Mesendoderm (in vitro differentiated cells): ENCODE measurements around the gene COL5A3. TPM values are rescaled to one million over a fixed set of nuclear protein-coding genes. Genes with fewer than 3 reads are reported as not detected.

Experiments
- DNase-seq: peaks from one replicate; pipeline ENCODE4 v3.0.0; 2013
- H2AK5ac ChIP-seq: 2 replicates; pipeline ENCODE4 v1.6.1; 2013; ENCODE audit warnings: low read length, inconsistent platforms
- H2BK120ac ChIP-seq: 2 replicates; pipeline ENCODE4 v1.6.1; 2013; ENCODE audit warnings: low read depth, mild to moderate bottlenecking, low read length, moderate library complexity, mixed read lengths
- H2BK15ac ChIP-seq: replicated peaks from 2 replicates; pipeline ENCODE4 v1.6.1; 2013; ENCODE audit warnings: low read depth, mild to moderate bottlenecking, moderate library complexity
- H2BK5ac ChIP-seq: 2 replicates; pipeline ENCODE4 v1.6.1; 2013; ENCODE audit warnings: low read length, inconsistent platforms
- H3K18ac ChIP-seq: 2 replicates; pipeline ENCODE4 v1.6.1; 2013; ENCODE audit warnings: mild to moderate bottlenecking, low read length, mixed read lengths
- H3K23ac ChIP-seq: one replicate; pipeline ENCODE4 v1.6.1; 2013; ENCODE audit warnings: low read length
- H3K27ac ChIP-seq: 2 replicates; pipeline ENCODE4 v1.5.1; 2013; ENCODE audit warnings: low read depth, mild to moderate bottlenecking, inconsistent platforms, low read length, moderate library complexity
- H3K27me3 ChIP-seq: 2 replicates; pipeline ENCODE4 v1.6.1; 2013; ENCODE audit warnings: low read length, control low read depth, mild to moderate bottlenecking, inconsistent platforms; ENCODE audit not compliant: insufficient read depth, poor library complexity
- H3K36me3 ChIP-seq: 2 replicates; pipeline ENCODE4 v1.6.1; 2013; ENCODE audit warnings: low read length, inconsistent platforms; ENCODE audit not compliant: control insufficient read depth, insufficient read depth
- H3K4ac ChIP-seq: one replicate; pipeline ENCODE4 v1.6.1; 2013; ENCODE audit warnings: low read depth, mild to moderate bottlenecking, low read length, moderate library complexity
- H3K4me1 ChIP-seq: 2 replicates; pipeline ENCODE4 v1.6.1; 2013; ENCODE audit warnings: low read depth, low read length, inconsistent platforms; ENCODE audit not compliant: control insufficient read depth
- H3K4me2 ChIP-seq: 2 replicates; pipeline ENCODE4 v1.6.1; 2013; ENCODE audit warnings: low read length
- H3K4me3 ChIP-seq: 2 replicates; pipeline ENCODE4 v1.5.1; 2013; ENCODE audit warnings: mild to moderate bottlenecking, low read length
- H3K56ac ChIP-seq: one replicate; pipeline ENCODE4 v1.6.1; 2013; ENCODE audit warnings: low read length
- H3K79me1 ChIP-seq: 2 replicates; pipeline ENCODE4 v1.6.1; 2013; ENCODE audit warnings: low read length, inconsistent platforms
- H3K79me2 ChIP-seq: 2 replicates; pipeline ENCODE4 v1.6.1; 2013; ENCODE audit warnings: mild to moderate bottlenecking, low read length; ENCODE audit not compliant: control insufficient read depth, insufficient read depth
- H3K9ac ChIP-seq: 2 replicates; pipeline ENCODE4 v1.6.1; 2013; ENCODE audit warnings: low read length, inconsistent platforms
- H4K5ac ChIP-seq: one replicate; pipeline ENCODE4 v1.6.1; 2013; ENCODE audit warnings: low read length
- H4K8ac ChIP-seq: one replicate; pipeline ENCODE4 v1.6.1; 2013; ENCODE audit warnings: low read depth, mild to moderate bottlenecking, control low read depth, low read length, moderate library complexity
- WGBS: extraction: QIAGEN DNeasy Blood & Tissue Kit; methylation state at CpG from one replicate; pipeline ENCODE4 v1.1.7; 2013; ENCODE audit warnings: low lambda C conversion rate, missing lambda C conversion rate; ENCODE audit not compliant: insufficient coverage; ENCODE audit errors: extremely low coverage; 5-methylcytosine and 5-hydroxymethylcytosine counted together
- small RNA-seq: library from polyadenylated mRNA; stranded (forward); fragments of <200 nt; extraction: miRNeasy Mini kit (QIAGEN cat#:217004); gene quantifications from one replicate; pipeline ENCODE3, GENCODE V24; 2013; ENCODE audit not compliant: insufficient read depth

Gene COL5A3

GRCh38 chr19:9913237-9914000 is 96.9 kb downstream of the COL5A3 start:
- no peaks in the 10 kb centered on the region for H3K27me3 ChIP-seq
- no peak overlapping the region for H2BK15ac ChIP-seq
- H3K79me1 ChIP-seq: peaks cover 7% of the 10 kb centered on the region
- no peaks in the 10 kb centered on the region for H3K36me3 ChIP-seq
- H4K8ac ChIP-seq: no peak overlapping the region
- H3K23ac ChIP-seq: no peak overlapping the region
- H2BK120ac ChIP-seq: no peak overlapping the region
- H4K5ac ChIP-seq: no peak overlapping the region
- no peak overlapping the region for H3K27ac ChIP-seq
- H3K4ac ChIP-seq: peak overlapping the region; percentile 84
- no CpG with 5 or more reads among the region's 95 CpGs for WGBS
- H3K18ac ChIP-seq: peak overlapping the region; percentile 91
- H3K79me2 ChIP-seq: peaks cover 5% of the 10 kb centered on the region
- peak overlapping the region; percentile 37 for H3K4me3 ChIP-seq
- peak overlapping the region; percentile 88 for H3K56ac ChIP-seq
- no peak overlapping the region for H2AK5ac ChIP-seq
- DNase-seq: no peak
- H2BK5ac ChIP-seq: no peak overlapping the region
- peak overlapping the region; percentile 86 for H3K4me2 ChIP-seq
- peak overlapping the region; percentile 69 for H3K9ac ChIP-seq
- H3K4me1 ChIP-seq: peaks cover 5% of the 10 kb centered on the region

GRCh38 chr19:9912551-9913236 is 97.6 kb downstream of the COL5A3 start:
- H3K23ac ChIP-seq: peak overlapping the region; percentile 45
- H4K8ac ChIP-seq: no peak overlapping the region

GRCh38 chr19:9911524-9912185 is 98.6 kb downstream of the COL5A3 start:
- no peak for DNase-seq
- Histone ChIP-seq H3K23ac (no peak overlapping the region), H3K27ac (no peak overlapping the region), H3K4me3 (no peak overlapping the region), H3K36me3 (no peaks in the 10 kb centered on the region), H3K4me1 (peaks cover 3% of the 10 kb centered on the region), H3K56ac (no peak overlapping the region), H3K4ac (no peak overlapping the region), H2BK120ac (no peak overlapping the region), H3K4me2 (no peak overlapping the region), H3K18ac (no peak overlapping the region), H2AK5ac (no peak overlapping the region), H4K8ac (no peak overlapping the region), H3K9ac (no peak overlapping the region), H3K27me3 (no peaks in the 10 kb centered on the region), H2BK5ac (no peak overlapping the region), H4K5ac (no peak overlapping the region), H3K79me1 (peaks cover 7% of the 10 kb centered on the region), H3K79me2 (peaks cover 5% of the 10 kb centered on the region), H2BK15ac (no peak overlapping the region)
- WGBS: 100% methylated on average over 1 of the region's 6 CpGs

More at GRCh38 chr19:9912551-9913236, 97.6 kb downstream of the COL5A3 start:
- no CpG with 5 or more reads among the region's 24 CpGs for WGBS
- H3K56ac ChIP-seq: peak overlapping the region; percentile 88
- H3K18ac ChIP-seq: peak overlapping the region; percentile 91
- H3K79me2 ChIP-seq: peaks cover 5% of the 10 kb centered on the region
- peaks cover 7% of the 10 kb centered on the region for H3K79me1 ChIP-seq
- no peak overlapping the region for H3K4ac ChIP-seq
- no peak for DNase-seq
- no peak overlapping the region for H2AK5ac ChIP-seq
- no peak overlapping the region for H4K5ac ChIP-seq
- no peaks in the 10 kb centered on the region for H3K27me3 ChIP-seq
- H2BK120ac ChIP-seq: no peak overlapping the region
- H3K4me3 ChIP-seq: peak overlapping the region; percentile 30
- H3K4me1 ChIP-seq: peaks cover 5% of the 10 kb centered on the region
- H3K9ac ChIP-seq: peak overlapping the region; percentile 69
- H3K4me2 ChIP-seq: peak overlapping the region; percentile 86
- H2BK15ac ChIP-seq: no peak overlapping the region
- H3K27ac ChIP-seq: no peak overlapping the region
- H2BK5ac ChIP-seq: no peak overlapping the region
- H3K36me3 ChIP-seq: no peaks in the 10 kb centered on the region

- H2BK120ac ChIP-seq: no peak overlapping the region
- no peak overlapping the region for H3K27ac ChIP-seq
- H3K23ac ChIP-seq: no peak overlapping the region
- no peak overlapping the region for H2BK15ac ChIP-seq
- no peak overlapping the region for H3K4ac ChIP-seq
- no peak overlapping the region for H2AK5ac ChIP-seq
- peaks cover 5% of the 10 kb centered on the region for H3K79me2 ChIP-seq
- DNase-seq: no peak
- H4K8ac ChIP-seq: no peak overlapping the region
- no peak overlapping the region for H3K9ac ChIP-seq
- no peak overlapping the region for H2BK5ac ChIP-seq
- no peak overlapping the region for H3K18ac ChIP-seq
- H3K79me1 ChIP-seq: peaks cover 9% of the 10 kb centered on the region
- no peak overlapping the region for H4K5ac ChIP-seq
- no CpG with 5 or more reads among the region's 1 CpG for WGBS
- H3K4me2 ChIP-seq: no peak overlapping the region
- no peak overlapping the region for H3K4me3 ChIP-seq
- H3K56ac ChIP-seq: no peak overlapping the region
- H3K36me3 ChIP-seq: no peaks in the 10 kb centered on the region
- no peaks in the 10 kb centered on the region for H3K27me3 ChIP-seq
- H3K4me1 ChIP-seq: peaks cover 3% of the 10 kb centered on the region
Observed at GRCh38 chr19:9910625-9911024, 99.7 kb downstream of the COL5A3 start.

Small RNA genes lying within 50 kb of the gene (small RNA-seq; reads per million reads assigned to genes)
- not detected for gene MIR5589
